Islet of Langerhans (tissue), 1 donor: ENCODE data around the gene LRFN2.

ENCODE experiments used
- FAIRE-seq: peaks from one replicate; lab custom pipeline; 2011; peaks lifted over from hg19 to GRCh38; lab: Jason Lieb, UNC

The LRFN2 gene

DNA sequence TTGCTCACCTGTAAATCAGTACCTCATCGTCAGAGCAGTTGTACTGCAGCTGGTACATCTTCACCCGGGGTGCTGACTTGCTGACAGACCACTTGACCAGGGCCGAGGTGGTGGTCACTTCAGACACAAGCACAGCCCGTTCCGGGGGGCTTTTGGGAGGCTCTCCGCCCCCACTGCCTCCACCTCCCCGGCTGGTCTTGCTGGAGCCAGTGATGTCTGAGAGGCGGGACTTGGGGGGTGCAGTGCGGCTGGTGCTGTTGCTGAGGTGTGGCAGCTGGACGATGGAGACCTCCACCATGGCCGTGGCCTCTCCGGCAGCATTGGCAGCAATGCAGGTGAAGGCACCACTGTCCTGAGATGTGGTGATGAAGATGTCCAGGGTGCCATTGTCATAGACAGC is 155.5 kb downstream of the LRFN2 start:
- no peak for FAIRE-seq

DNA sequence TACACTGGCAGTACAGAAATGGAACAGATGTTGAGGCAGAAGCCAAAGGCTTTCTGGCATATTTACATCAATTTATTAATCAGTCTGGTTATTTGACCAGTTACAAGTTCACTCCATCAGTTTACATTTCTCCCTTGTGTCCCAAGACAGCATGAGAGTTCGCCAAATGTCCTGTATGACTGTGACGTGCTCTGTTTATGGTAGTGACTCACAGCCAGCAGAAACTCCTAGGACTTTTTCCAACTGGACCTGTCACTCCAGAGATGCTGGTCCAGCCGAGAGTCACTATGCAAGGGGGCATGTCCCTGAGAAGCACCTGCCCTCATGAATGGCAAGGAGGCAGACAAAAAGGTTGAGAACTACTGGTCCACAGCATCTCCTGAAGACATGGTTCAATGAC is 160.0 kb downstream of the LRFN2 start:
- FAIRE-seq: no peak

- FAIRE-seq: no peak
These were observed 160.7 kb downstream of the LRFN2 start for GRCh38 chr6:40426346-40427066.

GRCh38 chr6:40425192-40425919 is 161.8 kb downstream of the LRFN2 start:
- FAIRE-seq: no peak

GRCh38 chr6:40422046-40422445 is 165.1 kb downstream of the LRFN2 start:
- no peak for FAIRE-seq

- no peak for FAIRE-seq
These were observed 167.0 kb downstream of the LRFN2 start for GRCh38 chr6:40419946-40420728.

GRCh38 chr6:40419377-40419776 is 167.8 kb downstream of the LRFN2 start:
- FAIRE-seq: no peak

GRCh38 chr6:40417031-40417430 is 170.1 kb downstream of the LRFN2 start:
- no peak for FAIRE-seq

DNA sequence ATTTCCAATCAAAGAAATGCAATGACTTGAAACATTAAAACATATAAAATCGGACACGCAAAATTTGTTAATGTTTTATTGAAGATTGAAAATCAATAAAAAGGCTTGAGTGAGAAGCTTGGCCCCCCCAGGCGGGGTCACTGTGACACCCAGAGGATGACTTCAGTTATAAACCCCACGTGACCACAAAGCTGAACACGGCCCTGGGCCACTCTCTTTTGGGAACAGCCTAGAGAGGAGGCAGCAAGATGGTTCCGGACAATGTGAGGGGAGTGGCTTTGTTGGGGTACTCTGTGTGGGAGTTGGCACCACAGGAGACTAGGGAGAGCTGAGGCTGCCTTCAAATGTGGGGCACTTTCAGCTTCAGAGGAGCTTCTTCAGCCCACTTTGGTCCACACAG is 172.5 kb downstream of the LRFN2 start:
- no peak for FAIRE-seq

DNA sequence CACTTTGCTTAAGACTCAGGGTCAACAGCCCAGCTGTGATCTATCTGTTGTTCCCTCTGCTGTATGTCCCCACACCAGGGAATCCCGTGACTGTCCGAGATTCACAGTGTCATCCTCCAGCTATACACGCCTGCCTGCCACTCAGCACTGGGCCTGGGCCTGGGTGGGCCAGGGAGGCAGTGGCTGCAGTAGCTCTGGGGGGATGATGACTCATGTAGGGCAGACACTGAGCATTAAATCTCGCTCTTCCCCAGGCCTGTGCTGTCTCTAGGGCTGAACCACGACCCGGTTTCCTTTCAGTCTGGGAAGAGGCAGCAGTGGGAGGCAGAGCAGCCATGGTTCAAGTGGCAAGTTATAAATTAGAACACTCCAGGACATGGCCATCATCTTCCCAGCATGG is 173.9 kb downstream of the LRFN2 start:
- FAIRE-seq: no peak

DNA sequence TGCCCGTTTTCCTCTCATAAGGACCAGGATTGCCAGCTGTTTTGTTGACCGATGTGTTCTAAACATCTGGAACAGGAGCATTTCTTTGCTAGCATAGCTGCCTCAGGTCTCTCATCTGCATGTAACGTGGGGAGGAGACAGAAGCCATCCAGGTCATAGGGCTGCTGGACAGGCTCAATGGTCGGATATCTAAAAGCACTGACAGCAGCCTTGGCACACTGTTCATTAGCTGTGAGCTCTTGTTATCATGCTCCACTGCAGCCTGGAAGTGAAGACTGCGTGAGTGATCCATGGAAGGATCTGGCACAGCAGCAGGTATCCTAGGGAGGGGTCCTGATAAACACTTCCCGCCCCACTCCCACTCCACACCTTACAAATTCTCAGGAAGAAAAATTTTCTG is 175.3 kb downstream of the LRFN2 start:
- FAIRE-seq: no peak

- no peak for FAIRE-seq
These were observed 176.3 kb downstream of the LRFN2 start for GRCh38 chr6:40410821-40411220.

- FAIRE-seq: no peak
These were observed 177.3 kb downstream of the LRFN2 start for GRCh38 chr6:40409716-40410397.

DNA sequence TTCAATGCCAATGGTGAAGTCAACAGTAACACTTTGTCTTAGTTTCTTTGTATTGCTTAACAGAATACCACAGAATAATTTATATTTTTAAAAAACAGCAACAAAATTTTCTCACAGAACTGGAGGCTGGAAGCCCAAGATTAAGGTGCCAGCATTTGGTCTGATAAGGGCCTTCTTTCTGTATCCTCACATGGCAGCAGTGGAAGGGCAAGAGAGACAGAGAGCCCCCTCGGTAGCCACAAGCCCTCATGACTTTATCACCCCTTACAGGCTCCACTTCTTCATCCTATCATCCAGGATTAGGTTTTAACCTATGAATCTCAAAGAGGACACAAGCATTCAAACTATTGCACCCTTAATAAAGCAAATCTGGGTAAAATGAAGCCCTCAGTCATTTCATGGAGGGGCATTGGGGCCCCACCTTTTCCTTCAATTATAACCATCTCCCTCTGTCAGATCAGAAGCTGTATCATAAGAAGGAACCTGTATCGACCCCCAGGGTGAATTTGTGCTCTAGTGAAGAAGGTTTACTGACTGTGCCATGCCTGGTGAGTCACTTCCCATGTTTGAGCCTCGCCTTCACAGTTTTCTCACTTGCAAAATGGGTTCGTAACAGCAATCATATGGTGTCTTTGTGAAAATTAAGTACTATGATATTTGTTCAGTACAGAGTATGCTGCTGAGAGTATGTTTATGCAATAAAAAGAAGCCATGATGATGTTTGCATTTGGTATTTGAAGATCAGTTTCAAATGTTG is 178.2 kb downstream of the LRFN2 start:
- FAIRE-seq: peak; percentile 69

DNA sequence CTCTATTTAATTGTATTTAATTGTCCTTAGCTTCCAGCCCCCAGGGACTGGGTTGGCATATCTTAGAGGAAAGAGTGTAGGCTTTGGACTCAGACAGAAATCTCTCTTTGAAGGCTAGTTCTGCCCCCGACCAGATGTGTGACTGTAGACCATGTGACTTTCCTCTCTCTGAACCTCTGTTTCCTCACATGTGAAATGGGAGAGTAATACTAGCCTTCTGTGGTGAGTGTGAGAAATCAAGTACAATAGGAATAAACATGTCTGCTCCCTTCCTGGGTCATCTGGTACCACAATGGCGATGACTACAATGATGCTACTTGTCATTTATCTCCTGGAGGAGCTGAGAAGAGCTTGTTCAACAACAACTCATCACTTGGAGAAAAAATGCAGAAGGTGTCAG is 179.9 kb downstream of the LRFN2 start:
- no peak for FAIRE-seq

DNA sequence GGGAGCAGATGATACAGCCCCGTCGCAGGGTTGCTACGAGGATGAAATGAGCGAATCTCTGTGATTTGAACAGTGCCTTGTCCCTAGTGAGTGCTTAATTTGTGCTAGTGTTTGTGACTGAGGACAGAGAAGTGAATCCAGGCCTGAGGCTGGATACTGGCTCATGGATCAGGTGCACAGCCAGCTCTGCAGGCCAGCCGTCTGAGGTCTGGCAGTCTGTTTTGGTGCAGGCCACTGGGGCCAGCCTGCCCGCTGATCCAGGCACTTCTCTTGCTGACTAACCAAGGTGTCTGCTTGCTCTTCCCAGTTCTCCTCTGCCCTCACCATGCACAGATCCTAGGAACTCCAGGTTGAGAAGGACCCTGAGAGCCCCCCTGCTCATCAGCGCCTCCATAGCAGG is 181.0 kb downstream of the LRFN2 start:
- no peak for FAIRE-seq

GRCh38 chr6:40400738-40401137 is 186.4 kb downstream of the LRFN2 start:
- no peak for FAIRE-seq

GRCh38 chr6:40399888-40400457 is 187.2 kb downstream of the LRFN2 start:
- peak; percentile 70 for FAIRE-seq

DNA sequence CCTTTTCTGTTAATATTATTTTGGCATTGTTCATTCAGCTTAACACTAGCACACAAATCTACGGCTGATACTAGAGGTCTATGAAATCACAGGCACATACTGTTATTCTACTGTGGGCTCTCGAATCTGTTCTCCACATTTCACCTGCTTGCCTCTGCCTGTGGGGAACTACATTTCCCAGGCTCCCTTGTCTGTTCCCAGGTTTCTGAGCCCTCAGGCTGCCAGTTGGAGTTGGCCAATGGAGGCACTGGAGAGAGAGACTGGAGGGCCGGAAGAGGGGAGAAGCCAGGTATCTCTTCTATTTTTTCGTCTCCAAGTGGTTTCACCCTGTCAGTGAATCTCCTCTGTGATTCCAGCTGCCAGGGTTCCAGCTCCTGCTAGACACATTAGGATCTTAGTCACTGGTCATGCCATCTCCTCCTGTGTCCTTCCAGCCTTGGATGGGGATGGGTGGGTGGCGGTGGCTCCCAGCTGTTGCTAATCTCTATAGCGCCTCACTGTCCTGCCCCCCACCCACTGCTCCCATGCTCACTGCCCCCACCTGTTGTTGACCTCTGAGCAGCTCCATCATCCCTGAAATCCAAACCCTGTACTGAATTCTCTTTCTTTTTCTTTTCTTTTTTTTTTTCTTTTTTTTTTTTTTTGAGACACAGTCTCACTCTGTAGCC is 188.2 kb downstream of the LRFN2 start:
- no peak for FAIRE-seq

- FAIRE-seq: no peak
These were observed 189.0 kb downstream of the LRFN2 start for GRCh38 chr6:40398034-40398691.
